Dermis blood vessel endothelial cell (primary cell): ENCODE results near the gene ZNF584. TPM values are rescaled to one million over a fixed set of nuclear protein-coding genes. Genes with fewer than 3 reads are reported as not detected.

Source experiments
- DNase-seq: peaks from one replicate; pipeline ENCODE4 v3.0.0; 2010
- total RNA-seq: library from RNA; depleted of rRNA; stranded (reverse); fragments of >200 nt; gene quantifications from 2 replicates; pipeline ENCODE4 v1.2.3, GENCODE V29; 2014

ZNF584 gene
- total RNA-seq, 1 donor from 2014 or later: 8.2 TPM

DNA sequence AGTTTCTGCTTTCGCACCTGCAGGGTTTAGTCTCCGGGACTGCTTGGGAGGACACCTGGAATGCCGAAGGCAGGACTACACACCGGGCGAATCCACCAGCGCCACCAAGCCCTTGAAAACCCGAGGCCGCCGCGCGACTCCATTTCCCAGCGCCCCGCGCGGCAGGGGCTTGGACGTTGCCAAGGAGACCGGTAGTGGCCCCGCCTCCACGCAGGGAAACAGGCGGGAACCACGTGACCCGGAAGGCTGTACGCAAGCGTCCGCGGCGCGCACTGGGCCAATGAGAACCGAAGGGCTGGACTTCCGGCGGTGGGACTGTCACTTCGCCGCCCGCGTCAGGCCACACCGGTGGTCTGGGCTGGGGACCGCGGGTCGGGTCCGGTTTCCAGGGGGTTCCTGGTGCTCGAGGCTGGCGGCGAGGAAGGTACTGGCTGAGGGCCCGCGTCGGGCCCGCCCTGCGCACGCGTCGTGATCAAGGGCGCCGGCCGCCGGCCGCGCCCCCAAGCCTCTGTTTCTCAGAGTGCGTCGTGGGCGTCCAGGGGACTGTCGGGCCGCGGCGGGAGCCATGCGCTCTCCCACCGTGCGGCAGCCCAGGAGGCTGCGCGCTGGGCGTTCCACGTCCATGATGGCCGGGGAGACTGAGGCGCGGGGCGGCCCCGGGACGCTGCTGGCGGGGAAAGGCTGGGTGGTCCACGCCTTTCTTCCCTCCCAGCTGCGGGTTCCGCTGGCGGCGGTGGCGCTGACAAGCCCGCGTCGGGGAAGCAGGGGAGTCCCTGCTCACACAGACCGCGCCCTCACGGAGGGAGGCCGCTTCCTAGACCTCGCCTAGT is 58.5 kb downstream of the ZNF584 start, which contains the start of gene ZNF324:
Gene ZNF324 (plus strand): TSS at position 321 of the 830 bp plus-strand sequence. CDS start 2,106 bp downstream, outside the sequence.
- DNase-seq: peak; percentile 98

Other genes with a start within 250 kb of the ZNF584 start
- gene ZNF274, start 225.6 kb upstream of the ZNF584 start, total RNA-seq: 21.0 and 21.3 TPM in 2 replicates
- gene ZNF544, start 179.7 kb upstream of the ZNF584 start, total RNA-seq: 57.9 and 67.4 TPM in 2 replicates
- gene ZNF8, start 129.7 kb upstream of the ZNF584 start, total RNA-seq: 5.6 and 6.1 TPM in 2 replicates
- gene ERVK3-1, start 103.3 kb upstream of the ZNF584 start, total RNA-seq: 24.1 and 31.8 TPM in 2 replicates
- 3.4 and 3.7 TPM in 2 replicates for gene ZSCAN22, start 81.7 kb upstream of the ZNF584 start, total RNA-seq
- 0.37 and 12.4 TPM in 2 replicates for gene A1BG, start 55.2 kb upstream of the ZNF584 start, total RNA-seq
- 1.3 and 2.9 TPM in 2 replicates for gene ZNF497, start 45.9 kb upstream of the ZNF584 start, total RNA-seq
- 3.5 and 4.1 TPM in 2 replicates for gene ZNF837, start 27.6 kb upstream of the ZNF584 start, total RNA-seq
- gene RPS5, start 21.4 kb upstream of the ZNF584 start, total RNA-seq: 1,348 and 2,550 TPM in 2 replicates
- not detected in 2 replicates for gene RNF225, start 13.0 kb upstream of the ZNF584 start, total RNA-seq
- 7.5 and 7.6 TPM in 2 replicates for gene ZNF132, start 31.5 kb downstream of the ZNF584 start, total RNA-seq
- gene ZNF324B, start 43.0 kb downstream of the ZNF584 start, total RNA-seq: 7.8 and 8.2 TPM in 2 replicates
- 13.1 and 18.5 TPM in 2 replicates for gene ZNF324, start 58.4 kb downstream of the ZNF584 start, total RNA-seq
- gene ZNF446, start 67.7 kb downstream of the ZNF584 start, total RNA-seq: 7.1 and 7.6 TPM in 2 replicates
- 3.7 and 4.1 TPM in 2 replicates for gene SLC27A5, start 103.3 kb downstream of the ZNF584 start, total RNA-seq
- gene ZBTB45, start 111.2 kb downstream of the ZNF584 start, total RNA-seq: 6.1 and 9.3 TPM in 2 replicates
- gene TRIM28, start 135.4 kb downstream of the ZNF584 start, total RNA-seq: 259 and 492 TPM in 2 replicates
- gene CHMP2A, start 146.5 kb downstream of the ZNF584 start, total RNA-seq: 84.6 and 107 TPM in 2 replicates
- 58.9 and 67.6 TPM in 2 replicates for gene UBE2M, start 150.0 kb downstream of the ZNF584 start, total RNA-seq
- gene MZF1, start 164.7 kb downstream of the ZNF584 start, total RNA-seq: 14.5 and 15.8 TPM in 2 replicates